Astrocyte (in vitro differentiated cells and primary cell): ENCODE data around the gene KIF1A. TPM values are rescaled to one million over a fixed set of nuclear protein-coding genes. Genes with fewer than 3 reads are reported as not detected.

ENCODE experiments used
- DNase-seq: peaks from one replicate; pipeline ENCODE4 v3.0.0-alpha.2; 2010; ENCODE audit warnings: low read depth
- FAIRE-seq: peaks from 2 replicates; lab custom pipeline; 2011; peaks lifted over from hg19 to GRCh38; lab: Jason Lieb, UNC
- H2AFZ ChIP-seq: 2 replicates; pipeline ENCODE4 v1.6.0; 2012; ENCODE audit warnings: low read depth, low read length, inconsistent platforms
- H3K27ac ChIP-seq: 2 replicates; pipeline ENCODE4 v1.5.1; 2011; ENCODE audit warnings: low read depth, low read length, inconsistent platforms
- H3K27me3 ChIP-seq: 2 replicates; pipeline ENCODE4 v1.6.0; 2011; ENCODE audit warnings: low read length, inconsistent platforms; ENCODE audit not compliant: insufficient read depth
- H3K36me3 ChIP-seq: 2 replicates; pipeline ENCODE4 v1.5.1; 2011; ENCODE audit warnings: low read length, inconsistent platforms; ENCODE audit not compliant: insufficient read depth
- H3K4me1 ChIP-seq: 2 replicates; pipeline ENCODE4 v1.5.1; 2011; ENCODE audit warnings: low read length, inconsistent platforms; ENCODE audit not compliant: insufficient read depth
- H3K4me2 ChIP-seq: 2 replicates; pipeline ENCODE4 v1.6.0; 2012; ENCODE audit warnings: low read length, inconsistent platforms
- H3K4me3 ChIP-seq: 2 replicates; pipeline ENCODE4 v1.5.1; 2011; ENCODE audit warnings: low read depth, mild to moderate bottlenecking, low read length, inconsistent platforms; ENCODE audit not compliant: insufficient read depth
- H3K79me2 ChIP-seq: 2 replicates; pipeline ENCODE4 v1.6.0; 2012; ENCODE audit warnings: mild to moderate bottlenecking, low read length, inconsistent platforms; ENCODE audit not compliant: insufficient read depth
- H3K9ac ChIP-seq: 2 replicates; pipeline ENCODE4 v1.6.0; 2012; ENCODE audit warnings: mild to moderate bottlenecking, low read length, inconsistent platforms
- H3K9me3 ChIP-seq: 2 replicates; pipeline ENCODE4 v1.5.1; 2012; ENCODE audit warnings: low read depth, mild to moderate bottlenecking, low read length, inconsistent platforms; ENCODE audit not compliant: insufficient read depth
- H4K20me1 ChIP-seq: 2 replicates; pipeline ENCODE4 v1.6.0; 2012; ENCODE audit warnings: low read length, inconsistent platforms; ENCODE audit not compliant: insufficient read depth
- H3K27ac Mint-ChIP-seq: one replicate; pipeline ENCODE4 v1.8.0; 2021; ENCODE audit warnings: mild to moderate bottlenecking, mixed read lengths; ENCODE audit not compliant: unreplicated experiment
- H3K27me3 Mint-ChIP-seq: one replicate; pipeline ENCODE4 v1.8.0; 2021; ENCODE audit warnings: low read depth, mixed read lengths; ENCODE audit not compliant: unreplicated experiment
- H3K36me3 Mint-ChIP-seq: one replicate; pipeline ENCODE4 v1.8.0; 2021; ENCODE audit warnings: low read depth, mixed read lengths; ENCODE audit not compliant: unreplicated experiment
- H3K4me1 Mint-ChIP-seq: one replicate; pipeline ENCODE4 v1.8.0; 2021; ENCODE audit warnings: low read depth, mixed read lengths; ENCODE audit not compliant: unreplicated experiment
- H3K4me3 Mint-ChIP-seq: one replicate; pipeline ENCODE4 v1.8.0; 2021; ENCODE audit warnings: mild to moderate bottlenecking, moderate library complexity, mixed read lengths; ENCODE audit not compliant: unreplicated experiment
- H3K9me3 Mint-ChIP-seq: one replicate; pipeline ENCODE4 v1.8.0; 2021; ENCODE audit warnings: mild to moderate bottlenecking, mixed read lengths; ENCODE audit not compliant: unreplicated experiment
- CTCF ChIP-seq: IDR thresholded peaks from 2 replicates; pipeline ENCODE4 v1.5.1; 2011; ENCODE audit warnings: low read depth, mild to moderate bottlenecking, inconsistent platforms, low read length, moderate library complexity; ENCODE audit not compliant: insufficient read depth
- EZH2 ChIP-seq: IDR thresholded peaks from 2 replicates; pipeline ENCODE4 v1.6.1; 2012; ENCODE audit warnings: mild to moderate bottlenecking, low read length, inconsistent platforms; ENCODE audit not compliant: insufficient read depth
- total RNA-seq: library from RNA; stranded (reverse); gene quantifications from 2 replicates; pipeline ENCODE4 v1.2.1, GENCODE V29; 2021

KIF1A gene
- total RNA-seq, 1 donor from 2014 or later, result 51.2 TPM

- Histone ChIP-seq H3K9ac (no peak overlapping the region), H3K36me3 (no peaks in the 10 kb centered on the region), H3K9me3 (no peaks in the 10 kb centered on the region), H2AFZ (no peak overlapping the region), H4K20me1 (no peaks in the 10 kb centered on the region), H3K4me3 (no peak overlapping the region), H3K4me1 (no peaks in the 10 kb centered on the region), H3K4me2 (no peak overlapping the region), H3K27me3 (peaks cover 4% of the 10 kb centered on the region), H3K79me2 (no peaks in the 10 kb centered on the region), H3K27ac (no peak overlapping the region)
- H3K4me1 Mint-ChIP-seq, result no peaks in the 10 kb centered on the region
- no peak for DNase-seq
- peaks cover 3% of the 10 kb centered on the region for H3K36me3 Mint-ChIP-seq
- no peak overlapping the region for H3K27ac Mint-ChIP-seq
- no peak overlapping the region for H3K4me3 Mint-ChIP-seq
- no peak for FAIRE-seq
- peaks cover 15% of the 10 kb centered on the region for H3K27me3 Mint-ChIP-seq
- H3K9me3 Mint-ChIP-seq, result no peaks in the 10 kb centered on the region
- no peak for TF ChIP-seq CTCF
- no peak for TF ChIP-seq EZH2
These were observed 105.9 kb downstream of the KIF1A start for GRCh38 chr2:240713928-240714746.

GRCh38 chr2:240713071-240713927, 106.7 kb downstream of the KIF1A start:
- H3K4me1 Mint-ChIP-seq, result no peaks in the 10 kb centered on the region
- H3K4me3 Mint-ChIP-seq, result no peak overlapping the region
- DNase-seq, result no peak
- Histone ChIP-seq H3K4me1 (no peaks in the 10 kb centered on the region), H3K79me2 (no peaks in the 10 kb centered on the region), H3K4me3 (no peak overlapping the region), H2AFZ (no peak overlapping the region), H3K27me3 (peaks cover 6% of the 10 kb centered on the region), H3K9me3 (no peaks in the 10 kb centered on the region), H3K27ac (no peak overlapping the region), H4K20me1 (no peaks in the 10 kb centered on the region), H3K4me2 (no peak overlapping the region), H3K36me3 (no peaks in the 10 kb centered on the region), H3K9ac (no peak overlapping the region)
- TF ChIP-seq EZH2 (no peak), CTCF (no peak)
- FAIRE-seq, result no peak
- H3K36me3 Mint-ChIP-seq, result peaks cover 3% of the 10 kb centered on the region
- peaks cover 18% of the 10 kb centered on the region for H3K27me3 Mint-ChIP-seq
- H3K27ac Mint-ChIP-seq, result no peak overlapping the region
- H3K9me3 Mint-ChIP-seq, result no peaks in the 10 kb centered on the region
